Measurements from ENCODE around the gene CETN3.
"Not testable (repeated sequence)": the region's sequence is repeated elsewhere in the genome, so short reads cannot be mapped to it uniquely, and the experiment has no call there.

Gene CETN3

GRCh38 chr5:90347462-90347861 lies 62.1 kb downstream of the CETN3 start:
- no peak for TF ChIP-seq CTCF (IDR thresholded peaks at IDR 0.05; ENCODE audit: low read depth, low read length)
- no peaks in the 10 kb centered on the region for H3K4me1 ChIP-seq
- no peaks in the 10 kb centered on the region for H3K27me3 ChIP-seq
- no peak for DNase-seq
- no peak overlapping the region for H3K4me3 ChIP-seq (ENCODE audit: low read depth, low read length)
- no peaks in the 10 kb centered on the region for H3K9me3 ChIP-seq
- H3K36me3 ChIP-seq: no peaks in the 10 kb centered on the region

GRCh38 chr5:90345684-90346083 lies 63.9 kb downstream of the CETN3 start:
- Histone ChIP-seq H3K4me1 (no peaks in the 10 kb centered on the region), H3K4me3 (ENCODE audit: low read depth, low read length) (no peak overlapping the region), H3K27me3 (no peaks in the 10 kb centered on the region), H3K9me3 (no peaks in the 10 kb centered on the region), H3K36me3 (no peaks in the 10 kb centered on the region)
- TF ChIP-seq CTCF (IDR thresholded peaks at IDR 0.05; ENCODE audit: low read depth, low read length): no peak
- DNase-seq: no peak

- no peak for TF ChIP-seq CTCF (IDR thresholded peaks at IDR 0.05; ENCODE audit: low read depth, low read length)
- no peak overlapping the region for H3K4me3 ChIP-seq (ENCODE audit: low read depth, low read length)
- no peaks in the 10 kb centered on the region for H3K4me1 ChIP-seq
- DNase-seq: no peak
- no peaks in the 10 kb centered on the region for H3K9me3 ChIP-seq
- H3K27me3 ChIP-seq: no peaks in the 10 kb centered on the region
- no peaks in the 10 kb centered on the region for H3K36me3 ChIP-seq
These were observed 64.9 kb downstream of the CETN3 start for GRCh38 chr5:90344689-90345088.

GRCh38 chr5:90343731-90344130 lies 65.8 kb downstream of the CETN3 start:
- H3K36me3 ChIP-seq; DNase-seq; H3K4me1 ChIP-seq; H3K27me3 ChIP-seq; H3K9me3 ChIP-seq; H3K4me3 ChIP-seq (ENCODE audit: low read depth, low read length): not testable (repeated sequence)

DNA sequence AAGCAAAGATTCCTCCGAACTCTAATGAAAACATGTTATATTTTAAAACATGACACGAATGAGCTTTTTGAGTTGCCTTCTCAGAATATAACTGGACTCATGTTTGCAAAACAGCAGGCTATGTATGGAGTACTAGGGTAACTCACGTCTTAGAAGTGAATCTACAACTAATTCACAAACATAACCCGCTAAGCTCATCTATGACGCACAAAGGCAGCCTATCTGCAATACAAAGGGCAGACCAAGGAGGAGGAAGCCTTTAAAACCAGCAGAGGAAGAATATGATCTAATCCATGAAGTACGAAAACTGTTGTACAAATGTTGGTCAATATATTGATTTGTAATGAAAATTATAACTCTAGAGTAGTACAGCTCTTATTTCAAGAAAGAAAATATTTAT lies 67.0 kb downstream of the CETN3 start:
- DNase-seq: no peak
- H3K9me3 ChIP-seq: no peaks in the 10 kb centered on the region
- TF ChIP-seq CTCF (IDR thresholded peaks at IDR 0.05; ENCODE audit: low read depth, low read length): no peak
- no peak overlapping the region for H3K4me3 ChIP-seq (ENCODE audit: low read depth, low read length)
- no peaks in the 10 kb centered on the region for H3K27me3 ChIP-seq
- H3K4me1 ChIP-seq: no peaks in the 10 kb centered on the region
- no peaks in the 10 kb centered on the region for H3K36me3 ChIP-seq
